Measurements from ENCODE around the gene CDH13. TPM values are rescaled to one million over a fixed set of nuclear protein-coding genes. Genes with fewer than 3 reads are reported as not detected.

The CDH13 gene
- total and polyA plus RNA-seq, 2 experiments from 2014 or later, result 1.6 to 4.4 TPM

- Histone ChIP-seq H3K9me2 (ENCODE audit: insufficient read depth) (0 out of 2 replicates have a peak, but pooled peaks cover 6% of the 10 kb centered on the region), H3K36me3 (ENCODE audit: insufficient read depth) (no peaks in the 10 kb centered on the region), H2AFZ (no peak overlapping the region), H3K27ac (ENCODE audit: low read depth) (no peak overlapping the region), H3F3A (replicated peaks; ENCODE audit: low read depth) (no peaks in the 10 kb centered on the region), H3K4me2 (no peak overlapping the region), H3K4me1 (ENCODE audit: insufficient read depth) (peaks cover 6% of the 10 kb centered on the region; the same call in 1 of the 2 replicates), H3K4me3 (no peak overlapping the region), H3K27me3 (ENCODE audit: insufficient read depth) (no peaks in the 10 kb centered on the region), H4K20me1 (replicated peaks; ENCODE audit: insufficient read depth) (no peaks in the 10 kb centered on the region), H3K79me2 (replicated peaks; ENCODE audit: insufficient read depth) (no peaks in the 10 kb centered on the region)
- DNase-seq (ENCODE audit: low spot score) (no peak), ATAC-seq (no peak)
- H3K27me3 Mint-ChIP-seq (ENCODE audit: insufficient read depth, low read depth, poor library complexity), result peaks cover 5% of the 10 kb centered on the region
- no peak overlapping the region for H3K4me3 Mint-ChIP-seq
- H3K9me3 Mint-ChIP-seq, result no peaks in the 10 kb centered on the region; the same call in 2 of the 3 replicates
- H3K4me1 Mint-ChIP-seq, result peaks cover 14% of the 10 kb centered on the region
- no peak overlapping the region for H3K27ac Mint-ChIP-seq
- TF ChIP-seq ZNF331 (CRISPR knock-in tag; IDR thresholded peaks at IDR 0.05; ENCODE audit: low read depth), result no peak
- no peak for TF ChIP-seq JUNB (IDR thresholded peaks at IDR 0.05; ENCODE audit: unreplicated experiment)
- TF ChIP-seq, protein P1, sequence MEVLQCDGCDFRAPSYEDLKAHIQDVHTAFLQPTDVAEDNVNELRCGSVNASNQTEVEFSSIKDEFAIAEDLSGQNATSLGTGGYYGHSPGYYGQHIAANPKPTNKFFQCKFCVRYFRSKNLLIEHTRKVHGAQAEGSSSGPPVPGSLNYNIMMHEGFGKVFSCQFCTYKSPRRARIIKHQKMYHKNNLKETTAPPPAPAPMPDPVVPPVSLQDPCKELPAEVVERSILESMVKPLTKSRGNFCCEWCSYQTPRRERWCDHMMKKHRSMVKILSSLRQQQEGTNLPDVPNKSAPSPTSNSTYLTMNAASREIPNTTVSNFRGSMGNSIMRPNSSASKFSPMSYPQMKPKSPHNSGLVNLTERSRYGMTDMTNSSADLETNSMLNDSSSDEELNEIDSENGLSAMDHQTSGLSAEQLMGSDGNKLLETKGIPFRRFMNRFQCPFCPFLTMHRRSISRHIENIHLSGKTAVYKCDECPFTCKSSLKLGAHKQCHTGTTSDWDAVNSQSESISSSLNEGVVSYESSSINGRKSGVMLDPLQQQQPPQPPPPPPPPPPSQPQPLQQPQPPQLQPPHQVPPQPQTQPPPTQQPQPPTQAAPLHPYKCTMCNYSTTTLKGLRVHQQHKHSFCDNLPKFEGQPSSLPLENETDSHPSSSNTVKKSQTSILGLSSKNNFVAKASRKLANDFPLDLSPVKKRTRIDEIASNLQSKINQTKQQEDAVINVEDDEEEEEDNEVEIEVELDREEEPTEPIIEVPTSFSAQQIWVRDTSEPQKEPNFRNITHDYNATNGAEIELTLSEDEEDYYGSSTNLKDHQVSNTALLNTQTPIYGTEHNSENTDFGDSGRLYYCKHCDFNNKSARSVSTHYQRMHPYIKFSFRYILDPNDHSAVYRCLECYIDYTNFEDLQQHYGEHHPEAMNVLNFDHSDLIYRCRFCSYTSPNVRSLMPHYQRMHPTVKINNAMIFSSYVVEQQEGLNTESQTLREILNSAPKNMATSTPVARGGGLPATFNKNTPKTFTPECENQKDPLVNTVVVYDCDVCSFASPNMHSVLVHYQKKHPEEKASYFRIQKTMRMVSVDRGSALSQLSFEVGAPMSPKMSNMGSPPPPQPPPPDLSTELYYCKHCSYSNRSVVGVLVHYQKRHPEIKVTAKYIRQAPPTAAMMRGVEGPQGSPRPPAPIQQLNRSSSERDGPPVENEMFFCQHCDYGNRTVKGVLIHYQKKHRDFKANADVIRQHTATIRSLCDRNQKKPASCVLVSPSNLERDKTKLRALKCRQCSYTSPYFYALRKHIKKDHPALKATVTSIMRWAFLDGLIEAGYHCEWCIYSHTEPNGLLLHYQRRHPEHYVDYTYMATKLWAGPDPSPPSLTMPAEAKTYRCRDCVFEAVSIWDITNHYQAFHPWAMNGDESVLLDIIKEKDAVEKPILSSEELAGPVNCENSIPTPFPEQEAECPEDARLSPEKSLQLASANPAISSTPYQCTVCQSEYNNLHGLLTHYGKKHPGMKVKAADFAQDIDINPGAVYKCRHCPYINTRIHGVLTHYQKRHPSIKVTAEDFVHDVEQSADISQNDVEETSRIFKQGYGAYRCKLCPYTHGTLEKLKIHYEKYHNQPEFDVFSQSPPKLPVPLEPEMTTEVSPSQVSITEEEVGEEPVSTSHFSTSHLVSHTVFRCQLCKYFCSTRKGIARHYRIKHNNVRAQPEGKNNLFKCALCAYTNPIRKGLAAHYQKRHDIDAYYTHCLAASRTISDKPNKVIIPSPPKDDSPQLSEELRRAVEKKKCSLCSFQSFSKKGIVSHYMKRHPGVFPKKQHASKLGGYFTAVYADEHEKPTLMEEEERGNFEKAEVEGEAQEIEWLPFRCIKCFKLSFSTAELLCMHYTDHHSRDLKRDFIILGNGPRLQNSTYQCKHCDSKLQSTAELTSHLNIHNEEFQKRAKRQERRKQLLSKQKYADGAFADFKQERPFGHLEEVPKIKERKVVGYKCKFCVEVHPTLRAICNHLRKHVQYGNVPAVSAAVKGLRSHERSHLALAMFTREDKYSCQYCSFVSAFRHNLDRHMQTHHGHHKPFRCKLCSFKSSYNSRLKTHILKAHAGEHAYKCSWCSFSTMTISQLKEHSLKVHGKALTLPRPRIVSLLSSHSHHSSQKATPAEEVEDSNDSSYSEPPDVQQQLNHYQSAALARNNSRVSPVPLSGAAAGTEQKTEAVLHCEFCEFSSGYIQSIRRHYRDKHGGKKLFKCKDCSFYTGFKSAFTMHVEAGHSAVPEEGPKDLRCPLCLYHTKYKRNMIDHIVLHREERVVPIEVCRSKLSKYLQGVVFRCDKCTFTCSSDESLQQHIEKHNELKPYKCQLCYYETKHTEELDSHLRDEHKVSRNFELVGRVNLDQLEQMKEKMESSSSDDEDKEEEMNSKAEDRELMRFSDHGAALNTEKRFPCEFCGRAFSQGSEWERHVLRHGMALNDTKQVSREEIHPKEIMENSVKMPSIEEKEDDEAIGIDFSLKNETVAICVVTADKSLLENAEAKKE (CRISPR knock-in tag; IDR thresholded peaks at IDR 0.05), result no peak
- TF ChIP-seq, protein P2, sequence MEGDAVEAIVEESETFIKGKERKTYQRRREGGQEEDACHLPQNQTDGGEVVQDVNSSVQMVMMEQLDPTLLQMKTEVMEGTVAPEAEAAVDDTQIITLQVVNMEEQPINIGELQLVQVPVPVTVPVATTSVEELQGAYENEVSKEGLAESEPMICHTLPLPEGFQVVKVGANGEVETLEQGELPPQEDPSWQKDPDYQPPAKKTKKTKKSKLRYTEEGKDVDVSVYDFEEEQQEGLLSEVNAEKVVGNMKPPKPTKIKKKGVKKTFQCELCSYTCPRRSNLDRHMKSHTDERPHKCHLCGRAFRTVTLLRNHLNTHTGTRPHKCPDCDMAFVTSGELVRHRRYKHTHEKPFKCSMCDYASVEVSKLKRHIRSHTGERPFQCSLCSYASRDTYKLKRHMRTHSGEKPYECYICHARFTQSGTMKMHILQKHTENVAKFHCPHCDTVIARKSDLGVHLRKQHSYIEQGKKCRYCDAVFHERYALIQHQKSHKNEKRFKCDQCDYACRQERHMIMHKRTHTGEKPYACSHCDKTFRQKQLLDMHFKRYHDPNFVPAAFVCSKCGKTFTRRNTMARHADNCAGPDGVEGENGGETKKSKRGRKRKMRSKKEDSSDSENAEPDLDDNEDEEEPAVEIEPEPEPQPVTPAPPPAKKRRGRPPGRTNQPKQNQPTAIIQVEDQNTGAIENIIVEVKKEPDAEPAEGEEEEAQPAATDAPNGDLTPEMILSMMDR (conservative IDR thresholded peaks at IDR 0.05; ENCODE audit: low read depth in 2 of 2), result no peak
- TF ChIP-seq CREB1 (CRISPR knock-in tag; IDR thresholded peaks at IDR 0.05; ENCODE audit: low read depth), result no peak
- TF ChIP-seq STAT1 (IDR thresholded peaks at IDR 0.05; ENCODE audit: unreplicated experiment), result no peak
- no peak for TF ChIP-seq POLR2AphosphoS5 (IDR thresholded peaks at IDR 0.05; ENCODE audit: low read depth)
- no peak for TF ChIP-seq EZH2phosphoT487 (IDR thresholded peaks at IDR 0.05; ENCODE audit: unreplicated experiment)
- TF ChIP-seq, protein P3, sequence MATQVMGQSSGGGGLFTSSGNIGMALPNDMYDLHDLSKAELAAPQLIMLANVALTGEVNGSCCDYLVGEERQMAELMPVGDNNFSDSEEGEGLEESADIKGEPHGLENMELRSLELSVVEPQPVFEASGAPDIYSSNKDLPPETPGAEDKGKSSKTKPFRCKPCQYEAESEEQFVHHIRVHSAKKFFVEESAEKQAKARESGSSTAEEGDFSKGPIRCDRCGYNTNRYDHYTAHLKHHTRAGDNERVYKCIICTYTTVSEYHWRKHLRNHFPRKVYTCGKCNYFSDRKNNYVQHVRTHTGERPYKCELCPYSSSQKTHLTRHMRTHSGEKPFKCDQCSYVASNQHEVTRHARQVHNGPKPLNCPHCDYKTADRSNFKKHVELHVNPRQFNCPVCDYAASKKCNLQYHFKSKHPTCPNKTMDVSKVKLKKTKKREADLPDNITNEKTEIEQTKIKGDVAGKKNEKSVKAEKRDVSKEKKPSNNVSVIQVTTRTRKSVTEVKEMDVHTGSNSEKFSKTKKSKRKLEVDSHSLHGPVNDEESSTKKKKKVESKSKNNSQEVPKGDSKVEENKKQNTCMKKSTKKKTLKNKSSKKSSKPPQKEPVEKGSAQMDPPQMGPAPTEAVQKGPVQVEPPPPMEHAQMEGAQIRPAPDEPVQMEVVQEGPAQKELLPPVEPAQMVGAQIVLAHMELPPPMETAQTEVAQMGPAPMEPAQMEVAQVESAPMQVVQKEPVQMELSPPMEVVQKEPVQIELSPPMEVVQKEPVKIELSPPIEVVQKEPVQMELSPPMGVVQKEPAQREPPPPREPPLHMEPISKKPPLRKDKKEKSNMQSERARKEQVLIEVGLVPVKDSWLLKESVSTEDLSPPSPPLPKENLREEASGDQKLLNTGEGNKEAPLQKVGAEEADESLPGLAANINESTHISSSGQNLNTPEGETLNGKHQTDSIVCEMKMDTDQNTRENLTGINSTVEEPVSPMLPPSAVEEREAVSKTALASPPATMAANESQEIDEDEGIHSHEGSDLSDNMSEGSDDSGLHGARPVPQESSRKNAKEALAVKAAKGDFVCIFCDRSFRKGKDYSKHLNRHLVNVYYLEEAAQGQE (IDR thresholded peaks at IDR 0.05; ENCODE audit: unreplicated experiment), result no peak
- TF ChIP-seq, protein P4, sequence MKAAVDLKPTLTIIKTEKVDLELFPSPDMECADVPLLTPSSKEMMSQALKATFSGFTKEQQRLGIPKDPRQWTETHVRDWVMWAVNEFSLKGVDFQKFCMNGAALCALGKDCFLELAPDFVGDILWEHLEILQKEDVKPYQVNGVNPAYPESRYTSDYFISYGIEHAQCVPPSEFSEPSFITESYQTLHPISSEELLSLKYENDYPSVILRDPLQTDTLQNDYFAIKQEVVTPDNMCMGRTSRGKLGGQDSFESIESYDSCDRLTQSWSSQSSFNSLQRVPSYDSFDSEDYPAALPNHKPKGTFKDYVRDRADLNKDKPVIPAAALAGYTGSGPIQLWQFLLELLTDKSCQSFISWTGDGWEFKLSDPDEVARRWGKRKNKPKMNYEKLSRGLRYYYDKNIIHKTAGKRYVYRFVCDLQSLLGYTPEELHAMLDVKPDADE (IDR thresholded peaks at IDR 0.05), result no peak
- TF ChIP-seq ZNF114 (CRISPR knock-in tag; IDR thresholded peaks at IDR 0.05), result no peak
- TF ChIP-seq NANOG (IDR thresholded peaks at IDR 0.05; ENCODE audit: borderline replicate concordance), result no peak
- TF ChIP-seq EZH2 (IDR thresholded peaks at IDR 0.05; ENCODE audit: low read depth, unreplicated experiment), result no peak
- no peaks in the 10 kb centered on the region for H3K36me3 Mint-ChIP-seq (ENCODE audit: low read depth)
Observed at GRCh38 chr16:83248735-83249463, 622.1 kb downstream of the CDH13 start.

All from GM23338 (cell line).